Measurements from ENCODE around the gene MRAS.

- TF ChIP-seq POLR2A (IDR thresholded peaks at IDR 0.05) (no peak), CTCF (IDR thresholded peaks at IDR 0.05) (no peak)
These were observed 30.7 kb upstream of the MRAS start for GRCh38 chr3:138317687-138318086.
